HG02610 (cell line): Measurements from ENCODE around the gene RNASEH1.
A peak's percentile ranks its signal among the peaks of the same experiment; 100 is the strongest.

Source experiments
- ATAC-seq: cut with Tn5 transposase; IDR thresholded peaks from one replicate; pipeline ENCODE4 v1.9.1; 2021; ENCODE audit warnings: mild to moderate bottlenecking, moderate library complexity; ENCODE audit not compliant: unreplicated experiment

RNASEH1 gene

GRCh38 chr2:3558205-3559014, at the start of gene RNASEH1:
TSS of gene RNASEH1 (minus strand) at chr2:3558333. CDS start at chr2:3558260, 73 bp downstream.
- ATAC-seq: peak; percentile 97

- ATAC-seq: no peak
Measured at GRCh38 chr2:3606370-3607201, 48.5 kb upstream of the RNASEH1 start.

GRCh38 chr2:3606028-3606369, 47.9 kb upstream of the RNASEH1 start:
- no peak for ATAC-seq

- no peak for ATAC-seq
Measured at GRCh38 chr2:3604991-3605961, 47.1 kb upstream of the RNASEH1 start.

GRCh38 chr2:3604207-3604877, 46.2 kb upstream of the RNASEH1 start:
- ATAC-seq: no peak

- no peak for ATAC-seq
Measured at GRCh38 chr2:3603536-3604206, 45.5 kb upstream of the RNASEH1 start.

- no peak for ATAC-seq
Measured at GRCh38 chr2:3602553-3603339, 44.6 kb upstream of the RNASEH1 start.

GRCh38 chr2:3601561-3602271, 43.6 kb upstream of the RNASEH1 start:
- ATAC-seq: no peak

- ATAC-seq: no peak
Measured at GRCh38 chr2:3600256-3600855, 42.2 kb upstream of the RNASEH1 start.

- no peak for ATAC-seq
Measured at GRCh38 chr2:3598912-3599854, 41.0 kb upstream of the RNASEH1 start.

GRCh38 chr2:3598197-3598910, 40.2 kb upstream of the RNASEH1 start:
- no peak for ATAC-seq

- ATAC-seq: peak; percentile 34
Measured at GRCh38 chr2:3597567-3597966, 39.4 kb upstream of the RNASEH1 start.

- ATAC-seq: no peak
Measured at GRCh38 chr2:3596901-3597417, 38.8 kb upstream of the RNASEH1 start.

GRCh38 chr2:3595985-3596384, 37.9 kb upstream of the RNASEH1 start:
- peak; percentile 97 for ATAC-seq

- no peak for ATAC-seq
Measured at GRCh38 chr2:3595404-3595803, 37.3 kb upstream of the RNASEH1 start.
